ENCODE results near the gene CLNK.

DNA sequence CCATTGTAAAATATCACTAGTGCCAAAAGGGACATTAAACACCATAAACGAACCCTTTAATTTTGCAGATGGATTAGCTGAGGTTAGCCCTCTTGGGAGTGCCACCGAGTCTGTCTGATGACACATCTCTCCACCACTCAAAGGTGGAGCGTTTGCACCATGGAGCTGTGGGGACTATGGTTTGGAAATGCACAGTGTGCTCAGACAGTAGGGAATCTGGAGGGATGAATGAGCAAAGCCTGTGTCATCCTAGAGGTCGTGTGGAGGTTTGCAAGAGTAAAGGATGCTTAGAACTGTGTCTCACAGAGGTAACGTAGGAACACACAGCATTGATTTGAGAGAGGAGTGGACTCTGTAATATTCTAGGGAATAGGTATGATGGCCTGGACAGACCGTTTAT lies 93.7 kb downstream of the CLNK start:
- TF ChIP-seq, protein P1, sequence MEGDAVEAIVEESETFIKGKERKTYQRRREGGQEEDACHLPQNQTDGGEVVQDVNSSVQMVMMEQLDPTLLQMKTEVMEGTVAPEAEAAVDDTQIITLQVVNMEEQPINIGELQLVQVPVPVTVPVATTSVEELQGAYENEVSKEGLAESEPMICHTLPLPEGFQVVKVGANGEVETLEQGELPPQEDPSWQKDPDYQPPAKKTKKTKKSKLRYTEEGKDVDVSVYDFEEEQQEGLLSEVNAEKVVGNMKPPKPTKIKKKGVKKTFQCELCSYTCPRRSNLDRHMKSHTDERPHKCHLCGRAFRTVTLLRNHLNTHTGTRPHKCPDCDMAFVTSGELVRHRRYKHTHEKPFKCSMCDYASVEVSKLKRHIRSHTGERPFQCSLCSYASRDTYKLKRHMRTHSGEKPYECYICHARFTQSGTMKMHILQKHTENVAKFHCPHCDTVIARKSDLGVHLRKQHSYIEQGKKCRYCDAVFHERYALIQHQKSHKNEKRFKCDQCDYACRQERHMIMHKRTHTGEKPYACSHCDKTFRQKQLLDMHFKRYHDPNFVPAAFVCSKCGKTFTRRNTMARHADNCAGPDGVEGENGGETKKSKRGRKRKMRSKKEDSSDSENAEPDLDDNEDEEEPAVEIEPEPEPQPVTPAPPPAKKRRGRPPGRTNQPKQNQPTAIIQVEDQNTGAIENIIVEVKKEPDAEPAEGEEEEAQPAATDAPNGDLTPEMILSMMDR (IDR thresholded peaks at IDR 0.05): no peak
- TF ChIP-seq ZC3H11A (IDR thresholded peaks at IDR 0.05): no peak
- no peak for TF ChIP-seq POLR2A (IDR thresholded peaks at IDR 0.05; ENCODE audit: low read length)
- TF ChIP-seq HOXB13 (CRISPR knock-in tag; IDR thresholded peaks at IDR 0.05; ENCODE audit: low read depth): no peak
- no peak for TF ChIP-seq SMC3 (IDR thresholded peaks at IDR 0.05)
- no peak for TF ChIP-seq MAFK (IDR thresholded peaks at IDR 0.05; ENCODE audit: partially characterized antibody)
- TF ChIP-seq BHLHE40 (IDR thresholded peaks at IDR 0.05; ENCODE audit: low read depth, low read length): no peak
- no peak for TF ChIP-seq RAD21 (conservative IDR thresholded peaks at IDR 0.05 in 1 of 2, IDR thresholded peaks at IDR 0.05 in 1 of 2)
